ENCODE measurements around the gene MEDAG. TPM values are rescaled to one million over a fixed set of nuclear protein-coding genes. Genes with fewer than 3 reads are reported as not detected.

MEDAG gene
- total and polyA plus RNA-seq, 2 donors (not counting 1 experiment from before 2014, with no cell fraction given), result 0.12 TPM; not detected in 1

DNA sequence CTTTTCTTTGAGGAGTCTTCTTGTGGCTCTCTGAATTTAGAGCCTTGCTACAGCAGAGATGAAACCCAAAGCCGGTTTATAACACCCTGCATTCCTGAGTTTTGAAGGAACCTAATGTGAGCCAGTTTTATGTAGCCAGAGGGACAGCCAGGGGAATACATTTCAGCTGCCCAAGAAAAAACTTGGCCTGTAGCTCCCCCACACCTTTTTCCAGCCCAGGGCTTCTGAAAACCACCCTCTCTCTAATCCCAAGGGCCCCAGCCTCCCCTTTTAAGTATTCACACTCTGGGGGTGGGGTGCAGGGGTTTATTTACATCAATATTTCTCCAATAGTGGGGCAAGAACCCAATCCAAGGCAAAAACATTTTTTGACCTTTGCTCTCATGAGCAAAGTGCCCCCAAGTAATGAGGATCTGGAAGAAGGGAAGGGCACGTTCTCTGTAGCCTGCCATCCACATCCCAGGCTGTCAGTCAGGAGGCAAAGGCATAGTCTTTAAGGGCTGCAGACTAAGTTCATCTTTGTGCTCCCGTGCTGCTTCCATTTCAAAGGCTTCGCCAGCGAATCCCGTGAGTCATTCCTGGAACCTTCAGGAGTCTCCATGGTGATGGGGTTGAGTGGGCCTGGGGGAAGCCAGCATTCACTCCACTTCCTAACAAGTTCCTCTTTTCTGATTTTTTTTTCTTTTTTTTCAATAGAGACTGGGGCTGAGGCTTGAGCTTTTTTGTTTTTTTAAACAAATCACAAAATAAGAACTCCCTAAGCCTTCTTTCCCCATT is 33.2 kb upstream of the MEDAG start:
- ChIA-PET POLR2A (no interaction called here), CTCF (no interaction called here)
- H3K27me3 Mint-ChIP-seq, result peaks cover 4% of the 10 kb centered on the region
- Histone ChIP-seq H3K36me3 (replicated peaks in 1 of 2; ENCODE audit: control extremely low read depth in 1 of 2, control insufficient read depth in 1 of 2, extremely low read depth in 1 of 2, insufficient read depth in 2 of 2, low read length in 1 of 2) (no peaks in the 10 kb centered on the region), H4K20me1 (ENCODE audit: control insufficient read depth, insufficient read depth, low read length, poor library complexity, severe bottlenecking) (no peaks in the 10 kb centered on the region), H3K4me2 (replicated peaks; ENCODE audit: low read depth, low read length, poor library complexity, severe bottlenecking) (no peak overlapping the region), H2AFZ (ENCODE audit: insufficient read depth, low read depth, low read length, poor library complexity, severe bottlenecking) (no peak overlapping the region), H3K27ac (ENCODE audit: low read length in 2 of 2) (no peak overlapping the region), H3K9me3 (ENCODE audit: control extremely low read depth in 1 of 3, control insufficient read depth in 2 of 3, insufficient read depth in 1 of 3, low read length in 2 of 3) (no peaks in the 10 kb centered on the region), H3K79me2 (ENCODE audit: control insufficient read depth, insufficient read depth, low read length) (no peaks in the 10 kb centered on the region), H3K4me3 (ENCODE audit: control extremely low read depth in 1 of 5, extremely low read depth in 1 of 5, insufficient read depth in 1 of 5, low read depth in 2 of 5, low read length in 4 of 5) (no peak overlapping the region), H3K9ac (ENCODE audit: low read length) (no peak overlapping the region), H3K4me1 (ENCODE audit: control insufficient read depth in 2 of 2, insufficient read depth in 2 of 2, low read length in 2 of 2) (peaks cover 0 to 4% of the 10 kb centered on the region in 2 donors), H3K27me3 (replicated peaks in 1 of 4; ENCODE audit: control extremely low read depth in 1 of 4, control insufficient read depth in 3 of 4, insufficient read depth in 4 of 4, low read length in 3 of 4) (peaks cover 0 to 7% (median 0%) of the 10 kb centered on the region in 4 experiments)
- intact Hi-C loops (cut with micrococcal nuclease), result no loop called here
- TF ChIP-seq, protein P1, sequence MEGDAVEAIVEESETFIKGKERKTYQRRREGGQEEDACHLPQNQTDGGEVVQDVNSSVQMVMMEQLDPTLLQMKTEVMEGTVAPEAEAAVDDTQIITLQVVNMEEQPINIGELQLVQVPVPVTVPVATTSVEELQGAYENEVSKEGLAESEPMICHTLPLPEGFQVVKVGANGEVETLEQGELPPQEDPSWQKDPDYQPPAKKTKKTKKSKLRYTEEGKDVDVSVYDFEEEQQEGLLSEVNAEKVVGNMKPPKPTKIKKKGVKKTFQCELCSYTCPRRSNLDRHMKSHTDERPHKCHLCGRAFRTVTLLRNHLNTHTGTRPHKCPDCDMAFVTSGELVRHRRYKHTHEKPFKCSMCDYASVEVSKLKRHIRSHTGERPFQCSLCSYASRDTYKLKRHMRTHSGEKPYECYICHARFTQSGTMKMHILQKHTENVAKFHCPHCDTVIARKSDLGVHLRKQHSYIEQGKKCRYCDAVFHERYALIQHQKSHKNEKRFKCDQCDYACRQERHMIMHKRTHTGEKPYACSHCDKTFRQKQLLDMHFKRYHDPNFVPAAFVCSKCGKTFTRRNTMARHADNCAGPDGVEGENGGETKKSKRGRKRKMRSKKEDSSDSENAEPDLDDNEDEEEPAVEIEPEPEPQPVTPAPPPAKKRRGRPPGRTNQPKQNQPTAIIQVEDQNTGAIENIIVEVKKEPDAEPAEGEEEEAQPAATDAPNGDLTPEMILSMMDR (IDR thresholded peaks at IDR 0.05), result no peak
- no peak for TF ChIP-seq EZH2 (IDR thresholded peaks at IDR 0.05; ENCODE audit: borderline replicate concordance, insufficient read depth, low read depth, low read length, poor library complexity, severe bottlenecking)
- ATAC-seq (ENCODE audit: low read depth) (no peak), DNase-seq (no peak)
- no peaks in the 10 kb centered on the region for H3K9me3 Mint-ChIP-seq (ENCODE audit: insufficient read depth)
- 71% methylated on average over 3 of the region's 6 CpGs for WGBS (ENCODE audit: insufficient coverage)
- no peak overlapping the region for H3K4me3 Mint-ChIP-seq
- peaks cover 7% of the 10 kb centered on the region for H3K4me1 Mint-ChIP-seq
- no peak overlapping the region for H3K27ac Mint-ChIP-seq

DNA sequence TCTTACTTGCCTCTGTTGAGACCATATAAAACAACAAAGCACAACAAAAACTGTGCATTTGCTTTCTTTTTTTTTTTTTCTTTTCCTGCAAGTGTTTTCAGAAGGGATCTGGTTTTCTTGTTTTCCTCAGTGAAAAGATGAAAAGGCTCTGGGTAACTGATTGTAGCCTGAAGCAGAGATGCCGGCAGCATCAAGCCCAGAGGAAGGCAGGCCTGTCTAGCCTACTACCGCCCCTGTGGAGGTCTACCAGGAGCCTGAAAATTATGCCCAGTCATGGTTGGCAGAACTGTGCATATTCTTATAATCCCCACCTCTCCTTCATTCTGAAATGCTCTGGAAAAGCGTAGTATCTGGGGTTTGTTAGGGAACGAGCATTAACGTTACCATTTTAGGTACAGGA is 32.6 kb upstream of the MEDAG start:
- Histone ChIP-seq H2AFZ (ENCODE audit: insufficient read depth, low read depth, low read length, poor library complexity, severe bottlenecking) (no peak overlapping the region), H3K36me3 (replicated peaks in 1 of 2; ENCODE audit: control extremely low read depth in 1 of 2, control insufficient read depth in 1 of 2, extremely low read depth in 1 of 2, insufficient read depth in 2 of 2, low read length in 1 of 2) (no peaks in the 10 kb centered on the region), H3K9ac (ENCODE audit: low read length) (no peak overlapping the region), H3K4me2 (replicated peaks; ENCODE audit: low read depth, low read length, poor library complexity, severe bottlenecking) (no peak overlapping the region), H3K4me3 (ENCODE audit: control extremely low read depth in 1 of 5, extremely low read depth in 1 of 5, insufficient read depth in 1 of 5, low read depth in 2 of 5, low read length in 4 of 5) (no peak overlapping the region), H4K20me1 (ENCODE audit: control insufficient read depth, insufficient read depth, low read length, poor library complexity, severe bottlenecking) (no peaks in the 10 kb centered on the region), H3K4me1 (ENCODE audit: control insufficient read depth in 2 of 2, insufficient read depth in 2 of 2, low read length in 2 of 2) (peaks cover 0 to 4% of the 10 kb centered on the region in 2 donors), H3K79me2 (ENCODE audit: control insufficient read depth, insufficient read depth, low read length) (no peaks in the 10 kb centered on the region), H3K9me3 (ENCODE audit: control extremely low read depth in 1 of 3, control insufficient read depth in 2 of 3, insufficient read depth in 1 of 3, low read length in 2 of 3) (no peaks in the 10 kb centered on the region), H3K27ac (ENCODE audit: low read length in 2 of 2) (no peak overlapping the region), H3K27me3 (replicated peaks in 1 of 4; ENCODE audit: control extremely low read depth in 1 of 4, control insufficient read depth in 3 of 4, insufficient read depth in 4 of 4, low read length in 3 of 4) (peaks cover 0 to 7% (median under 1%) of the 10 kb centered on the region in 4 experiments)
- peaks cover 7% of the 10 kb centered on the region for H3K4me1 Mint-ChIP-seq
- H3K27me3 Mint-ChIP-seq, result peaks cover 4% of the 10 kb centered on the region
- ChIA-PET CTCF (interaction anchor here (1.3 kb wide), 1 partner anchor 8 kb away, joined by 4 read pairs; no protein-coding TSS in a partner anchor), POLR2A (no interaction called here)
- TF ChIP-seq EZH2 (IDR thresholded peaks at IDR 0.05; ENCODE audit: borderline replicate concordance, insufficient read depth, low read depth, low read length, poor library complexity, severe bottlenecking), result no peak
- TF ChIP-seq, protein P1 (IDR thresholded peaks at IDR 0.05), result no peak
- no peak overlapping the region for H3K4me3 Mint-ChIP-seq
- DNase-seq (no peak), ATAC-seq (ENCODE audit: low read depth) (no peak)
- intact Hi-C loops (cut with micrococcal nuclease), result no loop called here
- no peak overlapping the region for H3K27ac Mint-ChIP-seq
- WGBS (ENCODE audit: insufficient coverage), result 0% methylated on average over 1 of the region's 5 CpGs
- H3K9me3 Mint-ChIP-seq (ENCODE audit: insufficient read depth), result no peaks in the 10 kb centered on the region
